GM19397 (cell line): ENCODE results near the gene GRM5.
"Not testable (repeated sequence)": the region's sequence is repeated elsewhere in the genome, so short reads cannot be mapped to it uniquely, and the experiment has no call there.

Experiments
- ATAC-seq: cut with Tn5 transposase; IDR thresholded peaks from one replicate; pipeline ENCODE4 v1.9.1; 2021; ENCODE audit warnings: mild to moderate bottlenecking, moderate library complexity; ENCODE audit not compliant: unreplicated experiment

The GRM5 gene

GRCh38 chr11:89065651-89066201 is at the start of gene GRM5:
GRM5 (minus strand) TSS chr11:89065982; CDS start chr11:89047872, 18,110 bp downstream.
- not testable (repeated sequence) for ATAC-seq

GRCh38 chr11:89097956-89098355 is 32.2 kb upstream of the GRM5 start:
- peak; percentile 93 for ATAC-seq

- not testable (repeated sequence) for ATAC-seq
Observed at GRCh38 chr11:89093806-89094205, 28.0 kb upstream of the GRM5 start.

- not testable (repeated sequence) for ATAC-seq
Observed at GRCh38 chr11:89084951-89085350, 19.2 kb upstream of the GRM5 start.

- ATAC-seq, result not testable (repeated sequence)
Observed at GRCh38 chr11:89070911-89071310, 5.1 kb upstream of the GRM5 start.

- ATAC-seq, result no peak
Observed at GRCh38 chr11:89067264-89067663, 1.5 kb upstream of the GRM5 start.

- no peak for ATAC-seq
Observed at GRCh38 chr11:89065066-89065465, 716 bp downstream of the GRM5 start.

- not testable (repeated sequence) for ATAC-seq
Observed at GRCh38 chr11:89063481-89063951, 2.3 kb downstream of the GRM5 start.

GRCh38 chr11:89062771-89063298 is 2.9 kb downstream of the GRM5 start:
- ATAC-seq, result not testable (repeated sequence)

- not testable (repeated sequence) for ATAC-seq
Observed at GRCh38 chr11:89061839-89062238, 3.9 kb downstream of the GRM5 start.

GRCh38 chr11:89057406-89057805 is 8.4 kb downstream of the GRM5 start:
- not testable (repeated sequence) for ATAC-seq

- no peak for ATAC-seq
Observed at GRCh38 chr11:89052220-89052619, 13.6 kb downstream of the GRM5 start.

GRCh38 chr11:89047159-89047558 is 18.6 kb downstream of the GRM5 start:
- ATAC-seq, result not testable (repeated sequence)

GRCh38 chr11:89043861-89044588 is 21.8 kb downstream of the GRM5 start:
- not testable (repeated sequence) for ATAC-seq

- not testable (repeated sequence) for ATAC-seq
Observed at GRCh38 chr11:89029671-89030070, 36.1 kb downstream of the GRM5 start.

- no peak for ATAC-seq
Observed at GRCh38 chr11:89021339-89021738, 44.4 kb downstream of the GRM5 start.

- ATAC-seq, result not testable (repeated sequence)
Observed at GRCh38 chr11:89019827-89020547, 45.8 kb downstream of the GRM5 start.

- ATAC-seq, result no peak
Observed at GRCh38 chr11:89016214-89016613, 49.6 kb downstream of the GRM5 start.

- ATAC-seq, result no peak
Observed at GRCh38 chr11:89015614-89016013, 50.2 kb downstream of the GRM5 start.

- not testable (repeated sequence) for ATAC-seq
Observed at GRCh38 chr11:89000852-89001251, 64.9 kb downstream of the GRM5 start.

GRCh38 chr11:88979641-88980040 is 86.1 kb downstream of the GRM5 start:
- no peak for ATAC-seq
